ENCODE data around the gene ODC1.

The ODC1 gene

GRCh38 chr2:10486091-10486490 is 38.0 kb upstream of the ODC1 start:
- TF ChIP-seq POLR2A (IDR thresholded peaks at IDR 0.05; ENCODE audit: low read length) (no peak), GATA1 (IDR thresholded peaks at IDR 0.05; ENCODE audit: low read depth, low read length) (no peak)

DNA sequence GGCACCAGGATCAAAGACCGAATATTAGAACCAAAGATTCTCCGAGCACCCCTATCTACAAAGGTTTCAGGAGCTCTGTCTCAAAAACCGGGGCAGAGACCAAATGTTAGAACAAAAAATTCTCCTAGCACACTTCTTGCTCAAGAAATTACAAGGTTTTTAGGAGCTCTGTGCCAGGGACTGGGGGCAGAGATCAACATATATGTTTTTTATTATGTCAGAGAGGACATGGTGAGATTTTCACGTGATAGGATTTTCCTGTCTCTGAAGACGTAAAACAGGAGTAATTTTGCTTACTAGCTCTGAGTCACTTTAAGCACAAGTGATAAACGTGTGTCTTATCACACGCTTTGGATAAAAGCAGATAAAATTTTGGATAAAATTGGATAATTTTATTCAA is 34.8 kb upstream of the ODC1 start:
- DNase-seq, result no peak
- TF ChIP-seq GATA1 (IDR thresholded peaks at IDR 0.05; ENCODE audit: low read depth, low read length) (no peak), POLR2A (IDR thresholded peaks at IDR 0.05; ENCODE audit: low read length) (no peak)

More at GRCh38 chr2:10486091-10486490, 38.0 kb upstream of the ODC1 start:
- DNase-seq, result no peak

- DNase-seq, result no peak
- no peak for TF ChIP-seq POLR2A (IDR thresholded peaks at IDR 0.05; ENCODE audit: low read length)
- no peak for TF ChIP-seq GATA1 (IDR thresholded peaks at IDR 0.05; ENCODE audit: low read depth, low read length)
Measured at GRCh38 chr2:10482460-10482859, 34.3 kb upstream of the ODC1 start.

DNA sequence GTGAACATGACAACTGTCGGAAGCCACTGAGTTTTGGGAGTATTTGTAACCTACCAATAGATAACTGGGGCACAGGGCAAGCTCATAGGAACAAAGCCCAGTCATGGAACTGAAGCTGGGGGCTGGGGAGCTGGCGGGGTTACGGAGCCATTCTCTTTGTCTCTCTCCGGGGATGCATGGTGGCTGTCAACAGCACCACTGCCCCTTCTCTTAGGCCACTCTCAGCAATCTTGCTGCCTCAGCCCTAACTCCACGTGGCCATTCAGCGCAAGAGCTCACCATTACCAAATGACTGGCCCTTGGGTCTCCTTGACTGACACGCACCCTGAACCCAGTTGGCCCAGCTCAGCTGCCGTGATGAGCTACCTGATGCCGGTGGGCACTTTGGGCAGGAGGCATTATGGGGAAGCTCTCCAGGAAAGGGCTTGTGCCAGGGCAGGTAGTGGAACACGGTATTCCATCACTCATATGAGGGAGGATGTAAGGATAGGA is 33.6 kb upstream of the ODC1 start:
- DNase-seq, result no peak
- TF ChIP-seq GATA1 (IDR thresholded peaks at IDR 0.05; ENCODE audit: low read depth, low read length) (no peak), POLR2A (IDR thresholded peaks at IDR 0.05; ENCODE audit: low read length) (no peak)

- no peak for TF ChIP-seq GATA1 (IDR thresholded peaks at IDR 0.05; ENCODE audit: low read depth, low read length)
- no peak for TF ChIP-seq POLR2A (IDR thresholded peaks at IDR 0.05; ENCODE audit: low read length)
- no peak for DNase-seq
Measured at GRCh38 chr2:10481055-10481665, 33.0 kb upstream of the ODC1 start.

GRCh38 chr2:10480359-10480949 is 32.3 kb upstream of the ODC1 start:
- TF ChIP-seq POLR2A (IDR thresholded peaks at IDR 0.05; ENCODE audit: low read length), result no peak
- no peak for TF ChIP-seq GATA1 (IDR thresholded peaks at IDR 0.05; ENCODE audit: low read depth, low read length)
- no peak for DNase-seq

DNA sequence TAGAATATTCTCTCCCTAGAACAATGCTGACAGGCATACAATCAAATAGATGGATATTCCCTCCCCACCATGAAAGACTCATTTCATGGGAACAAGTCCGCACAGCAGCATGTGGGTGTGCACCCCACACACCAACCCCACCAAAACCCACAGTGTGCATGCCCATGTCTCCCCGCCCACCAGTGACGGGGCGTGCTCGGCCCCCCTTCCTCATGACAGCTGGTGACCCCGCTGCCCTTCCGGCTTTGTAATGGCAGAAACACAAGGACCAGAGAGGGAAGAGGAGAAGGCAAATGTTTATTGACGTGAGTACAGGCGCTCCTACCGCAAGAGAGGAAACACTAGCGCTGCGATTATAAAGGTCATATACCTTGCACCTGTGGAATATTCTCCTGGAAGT is 30.8 kb upstream of the ODC1 start:
- TF ChIP-seq GATA1 (IDR thresholded peaks at IDR 0.05; ENCODE audit: low read depth, low read length) (no peak), POLR2A (IDR thresholded peaks at IDR 0.05; ENCODE audit: low read length) (no peak)
- no peak for DNase-seq

GRCh38 chr2:10478298-10478625 is 30.1 kb upstream of the ODC1 start:
- TF ChIP-seq GATA1 (IDR thresholded peaks at IDR 0.05; ENCODE audit: low read depth, low read length), result no peak
- no peak for DNase-seq

DNA sequence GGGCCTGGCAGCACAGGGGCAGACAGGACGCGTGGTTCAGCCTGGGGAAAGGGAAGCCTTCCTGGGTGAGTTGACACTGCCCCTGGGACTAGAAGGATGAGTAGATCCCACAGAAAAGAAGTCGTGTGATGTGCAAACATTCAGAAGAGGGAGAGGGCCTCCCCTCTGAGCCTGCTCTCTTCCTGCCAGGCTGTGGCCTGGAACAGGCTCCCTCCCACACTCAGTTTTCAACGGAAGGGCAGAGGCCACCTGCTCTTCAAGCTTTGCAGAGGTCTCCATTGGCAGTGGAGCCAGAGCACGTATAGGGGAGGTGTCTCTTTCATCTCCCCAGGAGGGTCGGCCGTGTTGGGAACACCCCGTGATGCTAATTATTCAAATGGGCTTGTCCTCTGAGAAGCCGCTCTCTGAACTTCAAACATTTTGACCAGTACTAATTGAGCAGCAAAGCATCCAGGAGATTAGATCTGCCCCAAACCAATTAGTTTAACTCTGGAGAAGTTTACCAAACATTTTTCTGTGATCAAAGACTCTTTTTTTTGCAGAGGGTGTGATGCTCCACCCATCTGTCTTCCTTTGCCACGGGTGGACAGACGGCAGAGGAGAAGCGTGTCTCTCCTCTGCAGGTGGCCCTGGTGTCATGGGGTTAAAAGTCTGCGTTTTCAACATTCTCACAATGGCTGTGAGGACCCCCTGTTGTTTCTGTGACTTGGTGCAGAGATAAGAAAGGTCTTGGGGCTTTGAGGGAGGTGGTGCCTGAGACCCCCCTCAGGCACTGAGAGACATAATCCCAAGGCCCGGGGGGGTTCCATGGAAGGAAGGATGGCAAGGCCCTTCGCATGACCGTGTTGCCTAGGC is 29.5 kb upstream of the ODC1 start:
- DNase-seq, result no peak
- TF ChIP-seq POLR2A (IDR thresholded peaks at IDR 0.05; ENCODE audit: low read length), result no peak
- no peak for TF ChIP-seq GATA1 (IDR thresholded peaks at IDR 0.05; ENCODE audit: low read depth, low read length)

DNA sequence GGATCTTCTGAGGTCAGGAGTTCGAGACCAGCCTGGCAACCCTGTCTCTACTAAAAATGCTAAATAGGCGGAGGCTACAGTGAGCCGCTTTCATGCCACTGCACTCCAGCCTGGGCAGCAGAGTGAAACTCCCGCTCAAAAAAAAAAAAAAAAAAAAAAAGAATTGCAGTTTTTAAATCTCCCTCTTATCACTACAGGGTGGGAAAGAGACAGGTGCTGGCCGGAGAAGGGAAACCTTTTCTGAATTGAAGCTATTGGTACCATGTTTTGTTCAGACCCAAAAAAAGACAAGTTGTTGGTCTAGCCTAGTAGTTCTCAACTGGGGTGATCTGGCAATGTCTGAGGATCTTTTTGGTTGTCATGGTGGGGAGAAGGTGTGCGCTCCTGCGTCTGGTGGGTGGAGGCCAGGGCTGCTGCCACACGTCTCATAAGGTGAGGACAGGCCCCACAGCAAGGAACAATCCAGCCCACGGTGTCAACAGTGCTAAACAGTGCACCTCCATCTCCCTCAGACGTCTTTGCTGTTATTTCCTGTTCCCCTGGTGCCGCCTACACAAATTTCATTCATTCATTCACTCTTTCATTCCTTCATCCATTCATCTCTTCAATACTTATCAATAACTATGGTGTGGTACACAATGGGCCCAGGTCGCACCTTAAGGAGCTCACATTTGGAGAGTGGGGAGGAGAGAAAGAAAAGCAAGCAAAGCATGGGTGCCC is 28.8 kb upstream of the ODC1 start:
- TF ChIP-seq GATA1 (IDR thresholded peaks at IDR 0.05; ENCODE audit: low read depth, low read length) (no peak), POLR2A (IDR thresholded peaks at IDR 0.05; ENCODE audit: low read length) (no peak)
- no peak for DNase-seq

GRCh38 chr2:10475811-10476660 is 27.9 kb upstream of the ODC1 start:
- no peak for TF ChIP-seq GATA1 (IDR thresholded peaks at IDR 0.05; ENCODE audit: low read depth, low read length)
- no peak for TF ChIP-seq POLR2A (IDR thresholded peaks at IDR 0.05; ENCODE audit: low read length)
- DNase-seq, result no peak

DNA sequence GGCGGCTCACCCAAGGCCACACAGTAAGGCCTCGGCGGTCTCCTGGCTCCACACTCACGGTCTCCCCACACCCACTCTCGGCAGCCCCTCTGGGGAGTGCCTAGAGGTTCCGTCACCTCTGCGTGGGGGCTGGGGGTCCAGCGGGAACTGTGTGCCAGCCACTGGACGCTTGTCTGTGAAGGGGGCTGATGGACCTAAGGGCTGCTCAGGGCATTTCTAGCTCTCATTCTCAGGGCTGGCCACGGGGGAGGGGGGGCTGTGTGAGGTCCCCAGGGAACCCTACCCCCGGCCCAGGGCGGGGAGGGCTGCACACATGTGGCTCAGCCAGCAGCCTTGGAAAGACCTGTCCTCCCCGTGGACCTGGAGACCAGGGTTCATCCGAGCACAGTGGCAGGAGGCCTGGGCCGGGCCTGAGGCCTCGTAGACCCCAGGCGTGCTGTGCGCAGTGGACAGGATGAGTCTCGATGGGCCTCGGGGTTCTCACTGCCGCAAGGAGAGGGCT is 27.1 kb upstream of the ODC1 start:
- DNase-seq, result no peak
- TF ChIP-seq POLR2A (IDR thresholded peaks at IDR 0.05; ENCODE audit: low read length), result no peak
- TF ChIP-seq GATA1 (IDR thresholded peaks at IDR 0.05; ENCODE audit: low read depth, low read length), result no peak

- TF ChIP-seq POLR2A (IDR thresholded peaks at IDR 0.05; ENCODE audit: low read length), result no peak
- TF ChIP-seq GATA1 (IDR thresholded peaks at IDR 0.05; ENCODE audit: low read depth, low read length), result no peak
- DNase-seq, result no peak
Measured at GRCh38 chr2:10473121-10473756, 25.1 kb upstream of the ODC1 start.

All from erythroblast (primary cell).